Mammary epithelial cell (primary cell): Measurements from ENCODE around the gene GHRH.

Experiments used
- CTCF ChIP-seq, 2 donors: IDR thresholded peaks in 1 of 2; conservative IDR thresholded peaks in 1 of 2; 2 replicates each; pipeline ENCODE4 v1.5.1; 2011 to 2012; ENCODE audit warnings: inconsistent platforms in 2 of 2, low read length in 2 of 2, mild to moderate bottlenecking in 2 of 2, control low read depth in 1 of 2, low read depth in 1 of 2; ENCODE audit not compliant: insufficient read depth in 1 of 2; ENCODE audit errors: extremely low read depth in 1 of 2
- EZH2 ChIP-seq: IDR thresholded peaks from 2 replicates; pipeline ENCODE4 v1.6.1; 2012; ENCODE audit warnings: low read length, inconsistent platforms, borderline replicate concordance

- TF ChIP-seq CTCF (conservative IDR thresholded peaks at IDR 0.05 in 1 of 2, IDR thresholded peaks at IDR 0.05 in 1 of 2; ENCODE audit: extremely low read depth in 1 of 2, insufficient read depth in 1 of 2, low read depth in 1 of 2, low read length in 2 of 2) (no peak), EZH2 (no peak)
These were observed at the start of gene GHRH for GRCh38 chr20:37261714-37262113.
